ENCODE data around the gene GSN.

- TF ChIP-seq CTCF (conservative IDR thresholded peaks at IDR 0.05 in 1 of 2, IDR thresholded peaks at IDR 0.05 in 1 of 2; ENCODE audit: extremely low read depth in 1 of 2, insufficient read depth in 1 of 2, low read depth in 1 of 2, low read length in 2 of 2) (no peak), EZH2 (IDR thresholded peaks at IDR 0.05; ENCODE audit: borderline replicate concordance, low read length) (no peak)
Observed at GRCh38 chr9:121300283-121301119, 32.5 kb downstream of the GSN start.
